ENCODE data around the gene SLC4A2.

Gene SLC4A2

DNA sequence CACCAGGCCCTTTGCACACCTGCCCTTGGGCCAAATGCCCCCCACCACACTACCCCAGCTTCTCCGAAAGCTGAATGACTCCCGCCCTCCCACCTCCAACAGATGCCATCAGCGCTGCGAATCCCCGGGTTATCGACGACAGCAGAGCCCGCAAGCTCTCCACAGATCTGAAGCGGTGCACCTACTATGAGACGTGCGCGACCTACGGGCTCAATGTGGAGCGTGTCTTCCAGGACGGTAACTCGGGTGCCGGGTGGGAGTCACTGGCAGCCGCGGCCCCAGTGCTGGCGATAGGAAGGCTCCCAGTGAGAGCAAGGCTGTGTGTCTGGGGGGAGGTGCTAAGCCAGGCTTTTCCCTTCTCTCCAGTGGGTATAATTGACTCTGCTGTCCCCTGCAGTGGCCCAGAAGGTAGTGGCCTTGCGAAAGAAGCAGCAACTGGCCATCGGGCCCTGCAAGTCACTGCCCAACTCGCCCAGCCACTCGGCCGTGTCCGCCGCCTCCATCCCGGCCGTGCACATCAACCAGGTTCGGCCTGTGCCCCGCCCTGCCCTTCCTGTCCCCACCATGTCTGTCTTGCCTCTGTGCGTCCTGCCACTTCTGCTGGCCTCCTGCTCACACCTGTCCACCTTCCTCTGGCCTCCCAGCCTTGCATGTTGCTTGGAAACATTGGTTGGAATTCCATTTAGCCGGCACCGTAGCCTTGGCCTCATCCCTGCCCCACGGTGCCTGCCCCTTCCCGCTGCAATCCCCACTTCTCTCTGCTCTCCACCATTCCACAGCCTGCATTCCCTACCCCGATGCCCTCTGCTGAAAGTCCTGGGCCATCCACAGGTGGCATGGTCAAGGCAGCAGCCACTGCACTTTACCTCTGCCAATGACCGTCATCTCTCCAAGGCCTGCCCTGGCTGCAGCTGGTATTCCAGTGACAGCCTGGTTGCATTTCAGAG, 59.0 kb downstream of the SLC4A2 start:
- Histone ChIP-seq H3K4me1 (ENCODE audit: insufficient read depth, low read length) (peaks cover 8% of the 10 kb centered on the region; the same call in 1 of the 2 replicates), H3K9me3 (ENCODE audit: control insufficient read depth, insufficient read depth, low read length) (no peaks in the 10 kb centered on the region), H3K9ac (ENCODE audit: low read depth, low read length) (no peak overlapping the region), H3K36me3 (ENCODE audit: insufficient read depth, low read length) (no peaks in the 10 kb centered on the region)

DNA sequence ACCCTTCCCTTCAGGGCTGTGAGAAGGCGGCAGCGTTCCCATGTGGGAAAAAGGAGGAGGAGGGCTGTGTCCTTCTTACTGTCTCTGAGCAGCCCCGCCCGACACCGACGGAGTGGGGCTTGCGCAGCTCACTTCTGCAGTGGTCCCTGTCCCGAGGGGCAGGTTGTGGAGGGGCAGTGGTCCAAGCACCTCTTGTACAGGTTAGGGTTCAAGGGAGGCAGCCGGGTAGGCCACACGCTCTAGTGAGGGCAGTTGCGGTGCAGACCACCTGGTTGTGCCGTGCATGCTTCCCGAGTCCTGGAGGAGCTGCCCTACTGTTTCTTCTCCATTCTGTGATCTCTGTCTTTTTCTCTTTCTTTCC, 59.6 kb downstream of the SLC4A2 start:
- H3K9me3 ChIP-seq (ENCODE audit: control insufficient read depth, insufficient read depth, low read length) = no peaks in the 10 kb centered on the region
- no peaks in the 10 kb centered on the region for H3K36me3 ChIP-seq (ENCODE audit: insufficient read depth, low read length)
- H3K4me1 ChIP-seq (ENCODE audit: insufficient read depth, low read length) = peaks cover 2% of the 10 kb centered on the region; the same call in 1 of the 2 replicates
- no peak overlapping the region for H3K9ac ChIP-seq (ENCODE audit: low read depth, low read length)

DNA sequence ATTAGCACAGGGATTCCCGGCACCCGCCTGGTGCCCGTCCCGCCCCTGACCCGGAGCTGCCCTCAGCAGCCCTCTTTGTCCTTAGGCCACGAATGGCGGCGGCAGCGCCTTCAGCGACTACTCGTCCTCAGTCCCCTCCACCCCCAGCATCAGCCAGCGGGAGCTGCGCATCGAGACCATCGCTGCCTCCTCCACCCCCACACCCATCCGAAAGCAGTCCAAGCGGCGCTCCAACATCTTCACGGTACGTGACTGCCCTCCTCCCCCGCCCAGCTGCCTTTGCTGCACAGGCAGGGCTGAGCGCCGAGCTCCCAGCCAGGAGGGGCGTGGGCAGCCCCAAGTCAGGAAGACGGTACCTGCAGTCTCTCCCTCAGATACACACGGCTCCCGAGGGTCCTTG, 60.5 kb downstream of the SLC4A2 start:
- H3K9ac ChIP-seq (ENCODE audit: low read depth, low read length) = no peak overlapping the region
- H3K36me3 ChIP-seq (ENCODE audit: insufficient read depth, low read length) = no peaks in the 10 kb centered on the region
- no peaks in the 10 kb centered on the region for H3K9me3 ChIP-seq (ENCODE audit: control insufficient read depth, insufficient read depth, low read length)
- no peaks in the 10 kb centered on the region; the same call in 1 of the 2 replicates for H3K4me1 ChIP-seq (ENCODE audit: insufficient read depth, low read length)

DNA sequence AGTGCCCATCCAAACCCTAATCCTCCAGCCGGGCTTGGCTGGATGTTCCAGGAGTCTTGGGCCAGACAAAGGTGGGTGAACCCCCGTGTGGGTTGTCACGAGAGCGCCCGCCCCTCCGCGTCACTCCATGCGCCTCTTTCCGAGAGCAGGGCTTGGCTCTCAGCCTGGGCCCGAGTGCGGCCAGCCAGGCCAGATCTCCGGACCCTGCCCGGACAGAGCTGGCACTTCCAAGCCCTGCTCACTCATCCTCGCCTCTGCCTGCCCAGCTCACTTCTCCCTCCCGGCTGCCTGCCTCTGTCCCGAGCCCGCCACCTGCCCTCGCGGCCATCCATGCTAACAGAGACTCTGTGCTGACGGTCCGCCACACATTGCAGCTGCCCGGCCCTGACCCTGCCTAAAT, 61.5 kb downstream of the SLC4A2 start:
- H3K36me3 ChIP-seq (ENCODE audit: insufficient read depth, low read length) = no peaks in the 10 kb centered on the region
- no peaks in the 10 kb centered on the region; the same call in 1 of the 2 replicates for H3K4me1 ChIP-seq (ENCODE audit: insufficient read depth, low read length)
- H3K9me3 ChIP-seq (ENCODE audit: control insufficient read depth, insufficient read depth, low read length) = no peaks in the 10 kb centered on the region
- no peak overlapping the region for H3K9ac ChIP-seq (ENCODE audit: low read depth, low read length)

DNA sequence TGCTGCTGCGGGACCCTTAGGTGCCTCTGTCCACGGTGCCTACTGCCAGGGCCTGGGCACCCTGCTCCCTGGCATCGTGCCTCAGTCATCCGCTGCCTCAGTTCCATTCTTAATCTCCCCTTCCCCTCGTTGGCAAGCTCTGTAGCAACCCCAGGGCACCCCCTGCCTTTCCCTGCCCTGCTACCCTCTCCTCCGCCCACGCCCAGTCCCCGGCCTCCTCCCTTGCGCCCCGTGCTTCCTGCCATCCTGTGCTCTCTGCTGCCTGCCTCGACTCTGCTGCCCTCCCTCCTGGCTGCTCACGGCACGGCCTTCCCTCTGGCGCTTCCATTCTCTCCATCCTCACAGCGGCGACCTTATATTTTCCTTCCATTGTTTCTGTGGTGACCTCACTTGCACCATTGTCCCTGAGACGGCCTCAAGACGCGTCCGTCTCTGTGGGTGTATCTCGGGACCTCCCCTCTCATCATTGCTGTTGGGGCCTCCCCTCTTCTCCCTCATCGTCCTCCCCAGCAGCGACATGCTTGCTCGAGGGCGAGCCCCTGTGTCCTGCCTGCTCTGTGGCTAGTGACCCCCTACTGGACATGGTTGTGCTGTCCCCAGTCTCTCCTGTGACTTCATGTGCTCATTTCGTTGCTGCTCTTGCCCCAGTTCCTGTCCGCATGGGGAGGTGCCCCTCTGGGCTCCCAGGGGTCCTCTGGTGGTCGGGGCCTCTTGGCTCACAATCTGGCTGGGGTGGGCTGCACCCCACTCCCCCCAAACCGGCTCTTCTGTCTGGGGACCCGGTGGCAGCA, 62.2 kb downstream of the SLC4A2 start:
- Histone ChIP-seq H3K9me3 (ENCODE audit: control insufficient read depth, insufficient read depth, low read length) (no peaks in the 10 kb centered on the region), H3K36me3 (ENCODE audit: insufficient read depth, low read length) (no peaks in the 10 kb centered on the region), H3K4me1 (ENCODE audit: insufficient read depth, low read length) (peaks cover under 1% of the 10 kb centered on the region; the same call in 1 of the 2 replicates), H3K9ac (ENCODE audit: low read depth, low read length) (no peak overlapping the region)

DNA sequence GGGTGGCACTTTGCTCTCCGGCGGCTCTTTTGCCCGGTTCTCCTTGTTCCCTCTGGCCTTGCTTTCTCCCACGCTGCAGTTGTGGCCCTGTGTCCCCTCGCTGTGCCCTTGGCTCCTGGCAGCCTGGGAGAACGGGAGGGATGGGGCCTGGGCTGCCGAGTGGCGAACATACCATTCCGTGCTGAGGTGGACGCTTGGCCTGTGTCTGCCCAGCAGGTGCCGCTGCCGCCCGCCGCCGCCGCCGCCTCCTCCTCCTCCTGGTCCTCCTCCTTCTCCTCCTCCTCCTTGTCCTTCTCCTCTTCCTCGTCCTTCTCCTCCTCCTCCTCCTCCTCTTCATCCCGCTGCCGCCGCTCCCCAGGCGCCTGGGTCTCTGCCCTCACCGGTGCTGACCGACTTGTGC, 62.9 kb downstream of the SLC4A2 start:
- peaks cover 6% of the 10 kb centered on the region for H3K4me1 ChIP-seq (ENCODE audit: insufficient read depth, low read length)
- no peaks in the 10 kb centered on the region for H3K36me3 ChIP-seq (ENCODE audit: insufficient read depth, low read length)
- H3K9me3 ChIP-seq (ENCODE audit: control insufficient read depth, insufficient read depth, low read length) = no peaks in the 10 kb centered on the region
- H3K9ac ChIP-seq (ENCODE audit: low read depth, low read length) = no peak overlapping the region

DNA sequence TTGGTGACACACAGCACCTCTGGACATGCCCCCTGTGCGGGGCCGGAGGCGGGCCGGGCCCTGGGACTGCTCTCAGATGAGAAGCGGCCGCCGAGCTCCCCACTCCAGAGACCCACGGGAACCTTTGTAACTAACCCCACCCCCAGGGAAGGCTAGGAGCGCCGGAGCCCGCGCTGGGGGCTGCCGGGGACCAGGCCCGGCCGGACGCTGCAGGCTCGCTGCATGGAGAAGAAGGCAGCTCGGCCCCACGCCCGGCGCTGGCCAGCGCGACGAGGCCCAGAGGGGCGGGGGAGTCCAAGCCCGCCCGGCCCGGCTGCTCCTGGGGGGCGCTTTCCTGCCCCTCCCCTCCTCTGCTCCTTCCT, 63.4 kb downstream of the SLC4A2 start:
- no peaks in the 10 kb centered on the region for H3K36me3 ChIP-seq (ENCODE audit: insufficient read depth, low read length)

DNA sequence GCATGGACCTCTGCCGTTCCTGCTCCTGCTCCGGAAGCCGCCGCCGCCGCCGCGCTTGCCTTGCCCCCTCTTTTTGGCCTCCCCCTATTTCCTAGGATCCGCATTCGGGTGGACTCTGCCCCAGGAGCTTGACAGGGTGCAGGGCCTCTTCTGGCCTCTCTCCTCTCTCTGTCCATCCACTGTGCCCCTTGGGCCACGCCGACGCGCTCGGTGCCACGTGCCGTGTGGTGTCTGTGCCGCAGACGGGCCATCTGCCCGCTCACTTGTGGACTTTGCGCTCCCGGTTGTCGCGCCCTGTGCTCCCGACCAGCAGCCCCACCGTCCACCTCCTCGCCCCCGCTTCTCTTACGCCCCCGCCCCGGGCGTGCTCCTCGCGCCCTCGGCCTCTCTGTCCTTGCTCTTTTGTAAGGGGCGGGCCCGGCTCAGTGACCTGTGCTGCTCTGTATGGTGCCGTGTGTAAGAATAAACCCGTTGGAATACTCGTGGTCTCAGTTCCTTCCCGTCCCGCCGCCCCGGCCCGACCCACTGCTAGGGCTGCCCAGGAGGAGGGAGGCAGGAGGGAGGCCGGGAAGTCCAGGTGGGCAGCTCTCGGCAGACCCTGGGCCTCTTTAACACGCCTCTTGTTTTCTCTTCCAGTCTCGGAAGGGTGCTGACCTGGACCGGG, 63.9 kb downstream of the SLC4A2 start:
- Histone ChIP-seq H3K9me3 (ENCODE audit: control insufficient read depth, insufficient read depth, low read length) (no peaks in the 10 kb centered on the region), H3K36me3 (ENCODE audit: insufficient read depth, low read length) (no peaks in the 10 kb centered on the region), H3K4me1 (ENCODE audit: insufficient read depth, low read length) (peaks cover 6% of the 10 kb centered on the region), H3K9ac (ENCODE audit: low read depth, low read length) (no peak overlapping the region)

More for the DNA sequence above, 63.4 kb downstream of the SLC4A2 start:
- H3K9me3 ChIP-seq (ENCODE audit: control insufficient read depth, insufficient read depth, low read length) = no peaks in the 10 kb centered on the region
- peaks cover 6% of the 10 kb centered on the region for H3K4me1 ChIP-seq (ENCODE audit: insufficient read depth, low read length)
- no peak overlapping the region for H3K9ac ChIP-seq (ENCODE audit: low read depth, low read length)

DNA sequence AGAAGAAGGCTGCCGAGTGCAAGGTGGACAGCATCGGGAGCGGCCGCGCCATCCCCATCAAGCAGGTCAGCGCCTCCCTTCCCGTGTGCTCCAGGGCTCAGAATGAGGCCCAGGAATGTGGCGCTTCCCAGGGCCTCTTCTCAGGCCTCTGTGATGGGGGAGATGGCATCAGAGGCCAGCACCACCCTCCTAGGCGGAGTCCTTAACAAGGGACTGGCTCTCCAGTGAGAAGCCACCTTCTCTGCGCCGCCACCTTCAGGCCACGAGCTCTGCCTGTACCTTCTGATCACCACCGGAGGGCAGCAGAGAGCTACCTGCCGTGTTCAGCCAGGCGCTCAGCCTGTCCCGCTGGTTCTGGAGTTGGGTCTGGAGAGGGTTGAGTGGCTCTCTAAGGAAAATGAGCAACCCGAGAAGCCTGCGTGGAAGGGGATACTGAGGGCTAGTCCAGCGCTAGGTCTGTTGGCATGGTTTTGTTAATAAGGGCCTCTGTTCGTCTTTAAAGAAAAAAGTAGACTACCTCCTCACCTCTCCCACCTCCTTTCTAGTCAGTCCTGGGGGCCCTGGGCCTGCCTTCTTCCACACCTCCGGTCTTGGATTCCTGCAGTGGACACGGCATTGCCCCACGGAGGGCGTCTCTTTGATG, 64.6 kb downstream of the SLC4A2 start:
- Histone ChIP-seq H3K36me3 (ENCODE audit: insufficient read depth, low read length) (no peaks in the 10 kb centered on the region), H3K4me1 (ENCODE audit: insufficient read depth, low read length) (peaks cover 6% of the 10 kb centered on the region), H3K9ac (ENCODE audit: low read depth, low read length) (no peak overlapping the region), H3K9me3 (ENCODE audit: control insufficient read depth, insufficient read depth, low read length) (no peaks in the 10 kb centered on the region)

DNA sequence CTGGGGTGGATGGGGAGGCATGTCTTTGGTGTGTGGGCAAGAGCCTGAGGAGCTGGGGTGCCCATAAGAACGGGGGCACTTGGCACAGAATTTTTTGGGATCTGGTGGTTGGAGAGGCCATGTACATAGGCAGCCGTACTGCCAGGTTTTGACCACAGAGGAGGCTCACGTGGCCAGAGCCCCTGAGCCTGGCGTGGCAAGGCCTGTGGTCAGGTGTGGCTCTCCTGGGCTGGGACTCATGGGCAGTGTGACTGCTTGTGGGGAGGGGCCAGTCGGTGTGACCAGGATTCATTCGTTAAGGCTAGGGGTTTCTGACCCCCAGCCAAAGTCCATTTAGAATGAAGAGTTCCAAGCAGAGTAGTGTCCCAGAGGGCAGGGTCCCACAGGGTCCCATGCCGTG, 65.1 kb downstream of the SLC4A2 start:
- Histone ChIP-seq H3K9ac (ENCODE audit: low read depth, low read length) (no peak overlapping the region), H3K36me3 (ENCODE audit: insufficient read depth, low read length) (no peaks in the 10 kb centered on the region), H3K9me3 (ENCODE audit: control insufficient read depth, insufficient read depth, low read length) (no peaks in the 10 kb centered on the region), H3K4me1 (ENCODE audit: insufficient read depth, low read length) (peaks cover 6% of the 10 kb centered on the region)

DNA sequence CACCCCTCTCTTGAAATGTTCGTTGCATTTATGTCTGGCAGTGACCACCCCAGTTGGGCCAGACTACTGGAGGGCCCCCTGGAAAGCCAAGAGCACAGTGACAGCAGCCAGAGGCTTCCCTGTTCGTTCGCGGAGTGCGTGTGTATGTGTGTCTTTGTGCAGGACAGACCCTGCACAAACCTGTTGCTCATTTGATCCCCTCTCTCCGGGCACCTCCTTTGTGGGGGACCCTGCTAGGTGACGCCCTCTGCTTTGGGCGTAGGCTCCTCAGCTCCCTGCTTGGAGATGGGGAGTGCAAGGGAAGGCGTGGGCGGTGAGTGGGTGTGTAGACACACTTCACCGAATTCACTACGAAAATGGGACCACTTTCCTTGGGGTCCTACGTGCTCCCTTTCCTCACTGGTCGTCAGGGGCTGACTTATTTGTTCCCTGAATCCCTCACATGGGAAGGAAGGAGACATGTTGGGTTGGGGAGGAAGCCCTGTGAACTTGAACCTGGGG, 65.6 kb downstream of the SLC4A2 start:
- Histone ChIP-seq H3K9me3 (ENCODE audit: control insufficient read depth, insufficient read depth, low read length) (no peaks in the 10 kb centered on the region), H3K4me1 (ENCODE audit: insufficient read depth, low read length) (peaks cover 6% of the 10 kb centered on the region), H3K36me3 (ENCODE audit: insufficient read depth, low read length) (no peaks in the 10 kb centered on the region), H3K9ac (ENCODE audit: low read depth, low read length) (no peak overlapping the region; the same call in 1 of the 2 replicates)

DNA sequence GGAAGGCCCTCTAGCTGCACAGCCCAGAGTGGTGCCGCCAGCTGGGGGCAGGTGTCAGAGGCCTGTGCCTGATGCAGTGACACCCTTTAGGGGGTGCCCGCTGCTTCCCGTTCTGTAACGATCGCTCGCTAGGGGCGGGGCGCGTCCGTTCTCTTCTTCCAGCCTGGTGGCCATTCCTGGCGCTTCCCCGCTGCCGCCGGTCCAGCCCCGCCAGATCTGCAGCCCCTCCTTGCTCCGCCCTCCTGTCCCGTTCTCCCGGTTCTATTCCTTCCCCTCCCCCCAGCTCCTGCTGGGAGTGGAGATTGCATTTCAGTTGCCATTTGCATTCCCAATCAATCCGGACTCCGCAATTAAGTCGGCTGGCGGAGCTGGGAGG, 66.1 kb downstream of the SLC4A2 start:
- Histone ChIP-seq H3K4me1 (ENCODE audit: insufficient read depth, low read length) (peaks cover 6% of the 10 kb centered on the region), H3K9me3 (ENCODE audit: control insufficient read depth, insufficient read depth, low read length) (no peaks in the 10 kb centered on the region), H3K36me3 (ENCODE audit: insufficient read depth, low read length) (no peaks in the 10 kb centered on the region), H3K9ac (ENCODE audit: low read depth, low read length) (peak overlapping the region; percentile 55; the same call in 1 of the 2 replicates)

DNA sequence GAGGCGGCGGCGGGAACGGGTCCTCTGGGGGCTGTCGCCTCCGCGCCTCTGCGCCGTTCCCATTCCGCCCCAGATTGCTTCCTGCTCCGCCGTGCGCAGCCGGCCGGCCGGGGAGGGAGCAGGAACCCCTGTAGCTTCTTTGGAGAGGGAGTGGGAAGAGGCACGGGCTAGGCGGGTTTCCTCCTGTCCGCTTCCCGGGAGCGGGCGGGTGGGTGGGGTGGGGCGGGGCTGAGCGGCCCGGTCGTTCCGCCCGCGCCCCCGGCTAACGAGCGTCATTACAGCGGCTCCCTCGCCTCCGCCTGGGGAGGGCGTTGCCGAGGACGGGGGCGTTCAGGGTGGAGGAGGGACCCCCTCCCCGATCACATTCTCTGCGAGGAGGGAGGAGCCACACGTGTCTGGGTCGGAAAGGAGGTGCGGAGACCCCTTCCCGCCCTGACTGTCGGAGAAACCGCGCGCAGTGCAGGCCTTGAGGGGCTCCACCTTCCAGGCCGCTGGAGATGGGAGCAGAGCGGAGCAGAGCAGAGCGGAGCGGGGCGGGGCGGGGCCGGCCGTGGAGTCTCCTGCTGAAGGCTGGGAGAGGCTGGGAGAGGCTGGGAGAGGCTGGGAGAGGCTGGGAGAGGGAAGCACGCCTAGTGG, 66.6 kb downstream of the SLC4A2 start:
- Histone ChIP-seq H3K36me3 (ENCODE audit: insufficient read depth, low read length) (no peaks in the 10 kb centered on the region), H3K9ac (ENCODE audit: low read depth, low read length) (peak overlapping the region; percentile 55; the same call in 1 of the 2 replicates), H3K9me3 (ENCODE audit: control insufficient read depth, insufficient read depth, low read length) (no peaks in the 10 kb centered on the region), H3K4me1 (ENCODE audit: insufficient read depth, low read length) (peaks cover 6% of the 10 kb centered on the region)
